NCI-H748 (cell line): Measurements from ENCODE around the gene HS3ST3A1.
A peak's percentile ranks its signal among the peaks of the same experiment; 100 is the strongest.

Experiments used
- DNase-seq: peaks from one replicate; lab custom pipeline; 2025; ENCODE audit not compliant: unreplicated experiment; lab: John Stamatoyannopoulos, UW

HS3ST3A1 gene

DNA sequence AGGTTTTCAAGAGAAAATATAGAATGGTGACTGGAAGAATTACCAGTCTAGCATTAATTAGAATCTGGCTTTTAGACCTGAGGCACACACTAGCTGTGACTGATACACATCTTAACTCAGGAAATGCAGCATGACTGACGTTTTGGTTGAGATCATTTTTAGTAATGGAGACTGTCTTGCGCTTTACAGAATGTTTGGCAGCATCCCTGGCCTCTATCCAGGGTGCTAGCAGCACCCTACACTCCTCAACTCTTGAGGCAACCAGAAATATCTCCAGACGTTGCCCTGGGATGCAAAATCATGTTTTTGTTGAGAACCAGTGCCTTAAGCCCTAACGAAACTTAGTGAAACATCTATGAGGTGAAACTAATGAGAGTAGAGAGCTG lies 109.0 kb downstream of the HS3ST3A1 start:
- no peak for DNase-seq

DNA sequence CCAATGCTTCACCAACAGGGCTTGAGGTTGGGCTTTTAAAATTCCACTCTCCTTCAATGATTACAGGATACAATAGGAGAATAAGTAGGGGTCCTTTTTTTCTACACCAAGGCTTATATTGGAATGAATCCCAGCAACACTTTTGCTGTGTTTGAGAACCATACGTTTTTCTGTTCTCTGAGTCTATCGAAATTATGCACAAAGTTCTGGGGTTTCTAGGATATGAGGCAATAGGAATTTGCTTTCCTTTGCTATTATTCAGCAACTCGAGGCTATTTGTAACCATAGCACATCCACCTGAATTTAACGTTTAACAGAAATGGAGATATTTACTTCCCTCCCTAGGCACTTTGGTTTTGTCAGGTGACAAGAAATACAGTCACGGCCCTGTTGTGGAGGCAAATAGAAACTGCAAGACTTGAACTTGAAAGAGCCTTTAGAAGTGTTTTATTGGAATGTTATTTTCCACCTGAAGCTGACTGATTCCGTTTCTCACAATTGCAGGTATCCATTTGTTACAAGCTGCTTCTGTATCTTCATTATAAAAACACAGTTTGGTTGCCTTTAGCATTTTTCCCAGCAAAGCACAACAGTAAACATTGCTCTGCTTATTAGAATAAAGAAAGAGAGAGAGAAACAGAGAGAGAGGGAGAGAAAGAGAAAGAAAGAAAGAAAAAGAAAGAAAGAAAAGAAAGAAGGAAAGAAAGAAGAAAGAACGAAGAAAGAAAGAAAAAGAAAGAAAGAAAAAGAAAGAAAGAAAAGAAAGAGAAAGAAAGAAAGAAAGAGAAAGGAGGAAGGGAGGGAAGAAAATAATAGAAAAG lies 109.6 kb downstream of the HS3ST3A1 start:
- no peak for DNase-seq

DNA sequence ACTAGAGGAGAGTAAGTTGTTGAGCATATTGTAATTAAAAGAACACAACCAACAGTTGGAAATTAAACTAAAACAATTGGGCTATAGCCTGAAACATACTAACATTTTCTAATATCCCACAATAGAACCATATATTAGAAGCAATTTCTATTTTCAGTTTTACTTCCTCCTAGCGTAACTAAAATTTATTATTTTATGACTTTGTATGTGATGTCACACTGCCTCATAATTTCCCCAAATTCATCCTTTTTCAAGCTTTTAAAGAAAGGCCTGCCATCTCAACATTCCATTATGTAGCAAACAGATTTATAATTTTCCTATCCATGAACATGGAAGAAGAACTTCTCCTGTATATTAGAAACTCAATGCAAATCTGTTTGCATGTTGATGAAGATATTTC lies 110.2 kb downstream of the HS3ST3A1 start:
- DNase-seq = no peak

DNA sequence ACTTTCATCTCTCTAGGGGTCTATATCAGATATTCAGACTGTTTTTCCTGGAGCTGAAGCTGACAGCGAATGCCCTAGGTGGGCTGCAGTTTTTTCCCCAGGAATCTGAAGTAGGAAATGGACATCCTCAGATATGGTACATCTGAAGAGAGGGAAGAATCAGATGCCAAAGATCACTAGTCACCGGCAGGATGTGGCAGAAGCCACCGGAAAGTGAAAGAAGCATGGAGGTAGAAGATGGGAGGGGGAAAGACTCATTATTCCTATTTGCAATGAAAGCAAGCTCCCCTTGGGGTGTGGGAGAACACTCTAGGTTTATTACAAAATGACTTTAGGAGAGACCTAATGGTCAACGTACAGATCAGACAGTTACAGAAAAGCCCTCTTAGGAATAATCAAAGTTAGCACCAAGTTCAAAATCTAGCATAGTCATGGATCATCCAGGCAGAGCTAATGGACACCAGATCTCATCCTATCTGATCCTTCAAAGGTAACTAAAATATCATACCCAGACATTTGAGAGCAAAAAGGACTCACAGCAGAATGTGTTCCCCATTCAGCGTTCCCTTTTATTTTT lies 110.7 kb downstream of the HS3ST3A1 start:
- no peak for DNase-seq

DNA sequence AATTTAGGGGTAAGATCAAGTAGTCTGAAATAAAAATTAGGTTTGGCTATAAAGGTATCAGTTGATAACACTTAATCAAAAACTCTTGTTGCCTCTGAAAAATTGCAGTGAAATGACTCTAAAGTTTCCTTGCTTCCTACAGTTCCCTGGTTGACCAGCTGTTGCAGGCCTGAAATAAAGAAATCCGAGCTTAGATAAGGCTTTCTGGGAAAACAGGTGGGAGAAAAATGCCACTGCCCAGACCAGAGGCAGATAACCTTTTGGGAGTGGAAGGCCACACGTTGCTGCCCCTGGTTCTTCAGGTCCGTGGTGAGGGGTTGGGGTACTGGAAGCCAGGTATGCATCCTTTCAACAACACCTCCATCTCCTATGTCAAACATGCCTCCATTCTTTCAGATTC lies 111.3 kb downstream of the HS3ST3A1 start:
- DNase-seq = no peak

DNA sequence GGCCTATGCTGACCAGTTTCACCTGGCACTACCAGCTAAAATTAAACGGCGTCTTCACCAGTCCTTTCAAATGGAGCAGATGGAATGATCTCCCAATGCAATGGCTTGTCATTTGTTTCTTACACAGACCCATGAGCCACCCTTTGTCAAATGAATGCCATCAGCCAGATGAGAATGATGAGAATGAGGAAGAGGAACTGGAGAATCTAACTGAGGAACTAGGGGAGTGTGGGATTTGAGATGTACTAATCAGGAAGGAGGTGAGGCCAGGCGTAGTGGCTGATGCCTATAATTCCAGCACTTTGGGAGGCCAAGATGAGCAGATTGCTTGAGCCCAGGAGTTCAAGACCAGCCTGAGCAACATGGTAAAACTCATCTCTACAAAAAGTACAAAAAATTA lies 116.4 kb downstream of the HS3ST3A1 start:
- no peak for DNase-seq

DNA sequence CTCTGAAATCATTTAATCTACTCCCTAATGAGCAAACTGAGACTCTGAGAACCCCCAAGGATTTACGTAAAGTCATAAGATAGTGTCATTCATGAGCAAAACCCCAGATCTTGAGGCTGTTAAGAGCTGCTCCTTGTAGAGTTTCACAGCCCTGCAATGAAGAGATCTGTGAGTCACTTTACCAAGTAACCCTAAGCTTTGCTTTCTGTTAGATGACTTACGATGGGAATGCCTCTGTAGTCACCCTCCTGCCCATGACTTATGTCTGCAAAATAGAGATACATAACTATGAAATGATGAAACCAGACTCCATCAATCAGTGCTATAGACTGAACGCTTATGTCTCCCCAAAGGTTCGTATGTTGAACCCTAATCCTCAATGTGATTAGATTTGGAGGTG lies 117.7 kb downstream of the HS3ST3A1 start:
- no peak for DNase-seq

DNA sequence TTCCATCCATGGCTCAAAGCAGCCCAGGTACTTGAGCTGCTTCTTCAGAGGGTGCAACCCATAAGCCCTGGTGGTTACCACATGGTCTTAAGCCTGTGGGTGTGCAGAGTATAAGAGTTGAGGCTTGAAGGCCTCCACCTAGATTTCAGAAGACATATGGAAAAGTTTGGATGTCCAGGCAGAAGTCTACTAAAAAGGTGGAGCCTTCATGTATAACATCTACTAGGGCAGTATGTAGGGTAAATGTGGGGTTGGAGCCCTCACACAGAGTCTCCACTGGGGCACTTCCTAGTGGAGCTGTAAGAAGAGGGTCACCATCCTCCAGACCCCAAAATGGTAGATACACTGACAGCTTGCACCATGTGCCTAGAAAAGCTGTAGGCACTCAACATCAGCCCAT lies 120.9 kb downstream of the HS3ST3A1 start:
- DNase-seq = no peak

DNA sequence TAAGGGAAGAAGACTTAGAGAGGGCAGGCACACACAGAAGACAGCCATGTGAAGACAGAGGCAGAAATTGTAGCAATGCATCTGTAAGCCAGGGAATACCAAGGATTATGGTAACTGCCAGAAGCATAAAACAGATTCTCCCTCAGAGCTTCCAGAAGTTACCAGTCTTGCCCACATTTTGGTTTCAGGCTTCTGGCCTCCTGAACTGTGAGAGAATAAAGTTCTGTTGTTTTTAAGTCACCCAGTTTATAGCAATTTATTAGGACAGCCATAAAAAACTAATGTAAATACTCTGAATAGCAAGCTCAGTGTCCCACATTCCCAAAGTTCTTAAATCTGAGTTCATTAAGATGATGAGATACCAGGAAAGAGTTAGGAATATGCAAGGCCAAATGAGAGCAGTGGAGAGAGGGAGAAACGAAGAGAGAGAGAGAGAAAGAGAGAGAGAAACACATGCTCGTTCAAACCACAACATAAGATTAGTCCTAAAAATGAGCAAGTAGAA lies 123.4 kb downstream of the HS3ST3A1 start:
- no peak for DNase-seq

DNA sequence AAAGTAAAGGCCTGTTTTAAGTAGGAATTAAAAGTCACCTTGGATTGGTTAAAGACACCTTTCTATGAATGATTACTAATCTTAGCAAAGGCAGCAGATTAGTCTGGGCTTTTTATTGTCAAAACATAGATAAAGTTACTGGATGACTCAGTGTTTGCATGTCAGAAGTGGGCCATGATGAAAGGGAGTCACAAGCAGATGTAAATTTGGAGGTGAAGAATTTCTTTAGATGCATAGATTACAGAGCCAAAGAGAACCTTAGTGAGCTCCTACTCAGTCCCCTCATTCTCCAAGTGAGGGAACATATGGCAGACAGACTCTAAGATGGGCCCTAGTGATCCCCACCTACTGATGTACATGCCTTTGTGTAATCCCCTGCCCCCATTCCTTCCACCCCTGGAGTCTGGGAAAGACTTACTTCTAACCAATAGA lies 124.5 kb downstream of the HS3ST3A1 start:
- DNase-seq = no peak

DNA sequence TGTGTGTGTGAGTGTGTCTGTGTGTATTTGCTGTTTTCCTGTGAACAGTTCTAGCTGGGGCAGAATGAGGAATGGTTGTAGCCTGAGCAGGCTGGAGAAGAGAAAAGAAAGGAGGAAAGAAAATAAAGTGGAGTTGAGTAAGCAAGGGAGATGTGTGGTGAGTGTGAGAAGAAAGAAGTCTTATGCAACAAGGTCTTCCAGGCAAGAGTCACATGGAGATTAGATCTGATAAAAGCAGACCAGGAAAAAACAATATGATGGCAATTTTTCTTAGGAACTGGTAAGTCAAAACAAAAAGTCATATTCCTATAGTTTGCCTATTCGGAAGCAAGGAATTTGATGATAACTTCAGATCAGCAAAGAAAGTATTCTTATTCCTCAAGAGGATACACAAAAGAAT lies 125.0 kb downstream of the HS3ST3A1 start:
- no peak for DNase-seq

DNA sequence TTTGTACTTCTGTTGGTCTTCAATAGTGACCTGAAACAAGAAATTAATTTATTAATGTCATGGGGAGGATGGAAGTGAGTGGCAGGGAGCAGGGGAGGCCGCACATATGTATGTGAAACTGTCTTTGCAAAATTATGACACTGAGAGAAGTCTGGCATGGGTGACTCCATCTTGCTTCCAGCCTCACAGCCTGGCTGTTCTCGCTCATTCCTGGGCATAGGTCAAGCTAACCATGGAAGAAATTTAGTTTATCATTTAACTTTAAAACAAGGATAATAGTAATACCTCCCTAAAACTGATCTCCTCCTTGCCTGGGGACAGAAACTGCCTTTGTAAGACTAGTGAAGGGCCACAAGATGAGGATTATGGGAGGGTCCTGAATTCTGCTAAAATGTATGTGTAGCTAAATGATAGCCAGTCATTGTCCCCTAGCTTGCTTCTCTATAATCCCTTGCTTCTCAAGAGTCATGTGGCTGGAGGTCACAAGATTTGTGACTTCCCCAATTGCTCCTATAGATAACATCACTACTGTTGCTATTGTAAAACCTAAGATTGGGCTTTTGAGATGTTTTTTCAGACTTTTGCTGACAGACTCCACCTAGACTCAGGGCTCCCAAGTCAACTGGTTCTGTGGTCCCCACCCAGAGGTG lies 126.0 kb downstream of the HS3ST3A1 start:
- no peak for DNase-seq

DNA sequence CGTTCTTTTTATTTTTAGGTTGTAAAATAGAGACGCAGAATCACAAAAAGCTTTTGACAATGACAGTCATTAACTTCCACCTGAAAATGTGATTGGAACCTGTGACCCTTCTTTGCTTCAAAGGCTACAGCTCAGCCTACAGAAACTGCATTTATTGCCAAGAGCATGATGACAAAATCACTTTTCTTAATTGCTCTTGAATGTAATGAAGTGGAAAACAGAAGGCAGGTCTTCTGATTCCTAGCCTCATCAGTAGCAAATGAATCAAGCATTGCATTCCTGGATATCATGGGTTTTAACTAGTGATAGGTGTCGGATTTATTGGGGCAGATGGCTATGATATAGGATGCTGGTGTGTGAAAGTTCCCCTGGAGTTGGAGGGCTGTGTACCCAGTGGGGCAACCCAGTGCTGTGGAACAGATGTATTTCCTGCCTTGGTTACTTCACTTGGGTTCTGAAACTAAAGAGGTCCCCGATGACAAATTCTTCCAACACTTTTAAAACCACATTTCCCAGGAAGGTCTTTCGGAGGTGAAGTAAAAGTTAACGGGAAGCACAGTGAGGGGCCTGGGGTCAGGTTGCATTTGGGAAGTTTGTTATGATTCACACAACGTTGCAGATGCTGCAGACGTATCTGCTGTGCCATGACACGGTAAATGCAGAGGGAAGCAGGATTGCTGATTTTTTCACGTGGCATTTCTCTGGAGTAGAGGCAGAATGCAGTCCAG lies 127.5 kb downstream of the HS3ST3A1 start:
- DNase-seq = peak; percentile 12

DNA sequence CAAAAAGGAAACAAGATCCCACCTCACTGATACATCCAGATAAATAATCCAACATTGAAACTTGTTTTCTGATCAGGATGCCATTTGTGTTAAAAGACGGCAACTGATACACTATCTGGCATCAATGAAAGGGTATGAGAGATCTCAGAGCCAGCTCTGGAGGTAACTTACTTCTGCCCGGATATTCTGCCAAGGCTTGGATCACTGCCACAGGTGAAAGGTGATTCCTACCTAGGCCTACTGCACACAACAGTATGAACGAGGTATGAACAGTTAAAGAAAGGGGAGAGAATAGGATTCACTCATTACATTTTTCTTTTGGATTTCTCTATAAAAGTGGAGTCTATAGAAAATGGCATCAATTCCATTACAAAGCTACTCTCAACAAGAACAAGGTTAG lies 136.1 kb downstream of the HS3ST3A1 start:
- no peak for DNase-seq

DNA sequence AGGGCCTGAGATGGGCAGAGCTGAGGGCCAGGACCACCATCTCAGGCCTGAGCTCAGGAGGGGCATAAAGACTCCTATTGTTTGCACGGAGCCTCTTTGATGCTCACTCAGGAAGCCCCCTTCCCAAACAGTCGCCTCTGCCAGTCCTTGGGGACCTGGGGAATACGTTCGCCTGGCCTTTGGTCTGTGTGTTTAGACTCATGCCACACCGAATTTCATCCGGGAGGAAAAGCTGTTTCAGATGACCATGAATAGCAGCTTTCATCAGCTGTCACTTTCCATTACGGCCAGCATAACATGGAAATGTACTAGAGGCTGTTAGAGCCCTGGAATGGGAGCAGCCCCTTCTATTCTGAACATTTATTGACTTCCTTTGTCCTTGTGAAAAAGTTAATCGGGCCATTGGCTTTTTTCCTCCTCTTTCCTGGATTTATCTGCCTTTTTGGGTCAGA lies 139.0 kb downstream of the HS3ST3A1 start:
- no peak for DNase-seq

DNA sequence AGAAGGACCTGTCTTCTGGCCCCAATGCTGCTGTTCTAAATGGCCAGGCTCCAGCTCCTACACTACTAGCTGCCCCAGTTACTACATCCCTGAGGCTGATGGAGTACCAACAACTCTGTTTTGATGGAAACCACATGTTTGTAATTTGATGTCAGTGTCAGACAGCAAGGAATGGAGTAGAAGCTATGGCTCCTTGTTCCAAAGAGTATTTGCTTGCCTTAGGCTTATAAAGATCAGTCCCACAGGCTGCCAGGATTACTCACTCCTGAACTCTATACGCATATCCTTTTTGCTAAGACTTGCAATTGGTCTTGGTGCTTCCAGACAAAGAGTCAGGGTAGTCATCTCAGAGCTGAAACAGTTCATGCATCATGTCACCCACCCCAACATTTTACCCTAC lies 139.6 kb downstream of the HS3ST3A1 start:
- DNase-seq = no peak

DNA sequence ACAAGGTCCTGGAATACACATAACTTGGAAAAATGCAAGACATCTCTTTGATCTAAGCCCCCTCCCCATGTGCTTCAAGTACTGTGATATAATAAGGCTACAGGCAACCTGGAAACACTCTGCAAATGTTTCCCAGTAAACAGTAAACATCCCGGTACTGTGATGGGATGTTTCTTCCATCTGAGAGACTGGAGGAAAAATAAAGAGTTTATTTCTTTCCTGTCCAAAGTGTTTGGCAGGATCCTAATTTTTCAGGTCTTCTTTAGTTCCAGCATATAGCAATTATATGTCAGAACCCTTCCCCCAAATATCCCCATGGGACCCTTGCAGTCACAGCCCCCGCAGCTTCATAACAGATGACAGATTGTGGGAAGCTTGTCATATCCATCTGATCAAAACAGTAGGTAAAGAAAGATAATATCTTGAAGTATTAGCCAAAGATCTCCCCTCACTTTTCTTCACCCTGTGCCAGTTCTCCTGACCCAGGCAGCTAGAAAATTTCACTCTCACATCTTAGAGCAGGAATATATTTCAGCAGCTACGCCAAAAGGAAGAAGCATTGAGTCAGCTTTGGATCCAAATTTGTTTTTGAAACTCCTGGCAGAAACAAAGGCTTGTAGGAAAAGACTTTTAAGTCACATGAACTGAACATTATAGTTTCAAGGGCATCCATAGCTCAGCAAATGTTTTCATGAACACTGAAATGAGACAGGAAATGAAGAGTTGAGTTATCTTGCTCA lies 141.3 kb downstream of the HS3ST3A1 start:
- no peak for DNase-seq

DNA sequence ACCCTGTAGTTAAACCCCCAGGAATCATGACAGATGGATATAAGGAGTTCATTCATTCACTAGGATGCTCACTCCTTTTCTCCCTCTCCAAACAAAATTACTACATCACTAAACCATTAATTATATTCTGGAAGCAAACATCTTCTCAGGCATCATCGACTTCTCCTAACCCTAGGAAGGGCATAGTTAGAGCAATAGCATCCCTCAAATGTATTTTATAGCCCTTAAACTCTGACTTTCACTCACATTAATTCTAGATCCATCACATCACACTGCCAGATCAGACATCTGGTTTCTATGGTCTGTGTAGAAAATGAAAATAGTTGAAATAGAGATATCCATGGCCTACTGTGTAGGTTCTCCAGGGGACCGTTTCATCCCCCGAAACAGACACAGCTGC lies 143.9 kb downstream of the HS3ST3A1 start:
- DNase-seq = no peak
